HEK293 (cell line): ENCODE results near the gene TRIP4.
A peak's percentile ranks its signal among the peaks of the same experiment; 100 is the strongest.

Source experiments
- CTCF ChIA-PET: fragments of 350-600 bp; formaldehyde crosslinking; extraction: SDS; loops from one replicate; lab custom pipeline; 2021; ENCODE audit warnings: antibody characterized with exemption; lab: Yijun Ruan, JAX
- POLR2A ChIA-PET: fragments of 300-600 bp; formaldehyde crosslinking; extraction: SDS; loops from one replicate; lab custom pipeline; 2020; ENCODE audit warnings: antibody characterized with exemption, inconsistent platforms; lab: Yijun Ruan, JAX
- H3K27ac ChIP-seq: fragments of 200-500 bp; sonication (Bioruptor generic); 2 replicates; pipeline ENCODE4 v1.5.1; 2014; ENCODE audit warnings: low read depth, low read length, control low read depth, inconsistent platforms; ENCODE audit errors: extremely low read depth
- H3K36me3 ChIP-seq, 2 experiments: fragments of 200-500 bp in 1 of 2; sonication (Bioruptor generic) in 1 of 2; 1 replicate in 1 of 2; 2 replicates in 1 of 2; pipeline ENCODE4 v1.5.1; 2014 to 2017; ENCODE audit warnings: inconsistent platforms in 2 of 2, low read length in 2 of 2; ENCODE audit not compliant: control insufficient read depth in 2 of 2, insufficient read depth in 1 of 2
- H3K4me1 ChIP-seq: fragments of 200-500 bp; sonication (Bioruptor generic); 2 replicates; pipeline ENCODE4 v1.5.1; 2014; ENCODE audit warnings: mild to moderate bottlenecking, low read length, inconsistent platforms; ENCODE audit not compliant: control insufficient read depth, insufficient read depth
- H3K4me3 ChIP-seq: 2 replicates; pipeline ENCODE4 v1.5.1; 2011; ENCODE audit warnings: low read depth, mild to moderate bottlenecking, control low read depth, low read length, moderate library complexity
- H3K9me3 ChIP-seq: fragments of 200-500 bp; sonication (Bioruptor generic); 2 replicates; pipeline ENCODE4 v1.5.1; 2014; ENCODE audit warnings: low read depth, low read length, inconsistent platforms; ENCODE audit not compliant: control insufficient read depth, insufficient read depth
- BCL11A ChIP-seq: fragments of 450-650 bp; formaldehyde crosslinking; IDR thresholded peaks from 2 replicates; pipeline ENCODE4 v1.5.1; 2016; ENCODE audit warnings: low read depth, missing biosample characterization, missing genetic modification characterization
- EGR2 ChIP-seq: fragments of 450-650 bp; formaldehyde crosslinking; IDR thresholded peaks from 2 replicates; pipeline ENCODE4 v1.5.1; 2016; ENCODE audit warnings: low read depth, missing biosample characterization, missing genetic modification characterization
- HOXA7 ChIP-seq: sonication (generic); formaldehyde crosslinking; IDR thresholded peaks from 2 replicates; pipeline ENCODE4 v1.8.1; 2022; ENCODE audit warnings: missing genetic modification reagents, borderline replicate concordance
- KLF10 ChIP-seq: fragments of 450-650 bp; IDR thresholded peaks from 2 replicates; pipeline ENCODE4 v1.5.1; 2018; ENCODE audit warnings: missing biosample characterization, mild to moderate bottlenecking, missing genetic modification characterization
- KLF17 ChIP-seq: fragments of 450-650 bp; formaldehyde crosslinking; IDR thresholded peaks from 2 replicates; pipeline ENCODE4 v1.5.1; 2016; ENCODE audit warnings: missing biosample characterization, missing genetic modification characterization
- OSR2 ChIP-seq: fragments of 450-650 bp; formaldehyde crosslinking; IDR thresholded peaks from 2 replicates; pipeline ENCODE4 v1.5.1; 2016; ENCODE audit warnings: missing biosample characterization, missing genetic modification characterization
- ZBTB17 ChIP-seq: fragments of 450-650 bp; formaldehyde crosslinking; IDR thresholded peaks from 2 replicates; pipeline ENCODE4 v1.5.1; 2016; ENCODE audit warnings: missing biosample characterization, missing genetic modification characterization
- ZBTB21 ChIP-seq: fragments of 450-650 bp; formaldehyde crosslinking; IDR thresholded peaks from 2 replicates; pipeline ENCODE4 v1.5.1; 2017; ENCODE audit warnings: missing biosample characterization, missing genetic modification characterization
- ZFP3 ChIP-seq: fragments of 450-650 bp; formaldehyde crosslinking; IDR thresholded peaks from 2 replicates; pipeline ENCODE4 v1.5.1; 2016; ENCODE audit warnings: low read depth, missing biosample characterization, missing genetic modification characterization
- ZIC2 ChIP-seq: fragments of 450-650 bp; formaldehyde crosslinking; IDR thresholded peaks from 2 replicates; pipeline ENCODE4 v1.5.1; 2016; ENCODE audit warnings: missing biosample characterization, missing genetic modification characterization
- ZNF132 ChIP-seq: fragments of 450-650 bp; formaldehyde crosslinking; IDR thresholded peaks from 2 replicates; pipeline ENCODE4 v1.5.1; 2017; ENCODE audit warnings: missing biosample characterization, missing genetic modification characterization, borderline replicate concordance
- ZNF138 ChIP-seq: fragments of 450-650 bp; formaldehyde crosslinking; IDR thresholded peaks from 2 replicates; pipeline ENCODE4 v1.5.1; 2016; ENCODE audit warnings: missing biosample characterization, missing genetic modification characterization, borderline replicate concordance
- ZNF202 ChIP-seq: fragments of 450-650 bp; formaldehyde crosslinking; IDR thresholded peaks from 2 replicates; pipeline ENCODE4 v1.5.1; 2016; ENCODE audit warnings: missing biosample characterization, missing genetic modification characterization, borderline replicate concordance
- ZNF24 ChIP-seq: fragments of 450-650 bp; formaldehyde crosslinking; IDR thresholded peaks from 2 replicates; pipeline ENCODE4 v1.5.1; 2016; ENCODE audit warnings: missing biosample characterization, missing genetic modification characterization
- ZNF274 ChIP-seq, 2 experiments: fragments of 200-500 bp in 1 of 2; fragments of 450-650 bp in 1 of 2; sonication (Bioruptor generic) in 1 of 2; formaldehyde crosslinking in 1 of 2; IDR thresholded peaks; 2 replicates each; pipeline versions ENCODE4 v1.5.1 to v1.6.1; 2014 to 2016; ENCODE audit warnings: borderline replicate concordance in 1 of 2, inconsistent platforms in 1 of 2, low read length in 1 of 2, missing biosample characterization in 1 of 2, missing genetic modification characterization in 1 of 2
- ZNF335 ChIP-seq: fragments of 450-650 bp; formaldehyde crosslinking; conservative IDR thresholded peaks from 2 replicates; pipeline ENCODE4 v1.5.1; 2016; ENCODE audit warnings: missing biosample characterization, missing genetic modification characterization
- ZNF341 ChIP-seq: fragments of 450-650 bp; formaldehyde crosslinking; IDR thresholded peaks from 2 replicates; pipeline ENCODE4; 2016; ENCODE audit warnings: low read depth, missing biosample characterization, missing genetic modification characterization
- ZNF350 ChIP-seq: fragments of 450-650 bp; formaldehyde crosslinking; IDR thresholded peaks from 2 replicates; pipeline ENCODE4 v1.5.0; 2017; ENCODE audit warnings: missing biosample characterization, mild to moderate bottlenecking, missing genetic modification characterization
- ZNF394 ChIP-seq: fragments of 450-650 bp; formaldehyde crosslinking; IDR thresholded peaks from 2 replicates; pipeline ENCODE4 v1.5.1; 2016; ENCODE audit warnings: missing biosample characterization, missing genetic modification characterization, mild to moderate bottlenecking, moderate library complexity, borderline replicate concordance
- ZNF404 ChIP-seq: fragments of 450-650 bp; formaldehyde crosslinking; IDR thresholded peaks from 2 replicates; pipeline ENCODE4 v1.5.1; 2017; ENCODE audit warnings: missing biosample characterization, missing genetic modification characterization
- ZNF555 ChIP-seq: fragments of 450-650 bp; formaldehyde crosslinking; conservative IDR thresholded peaks from 2 replicates; pipeline ENCODE4 v1.5.1; 2017; ENCODE audit warnings: missing biosample characterization, mild to moderate bottlenecking, missing genetic modification characterization, inconsistent platforms
- ZNF600 ChIP-seq: fragments of 450-650 bp; formaldehyde crosslinking; IDR thresholded peaks from 2 replicates; pipeline ENCODE4 v1.5.1; 2016; ENCODE audit warnings: missing biosample characterization, missing genetic modification characterization
- ZNF624 ChIP-seq: fragments of 450-650 bp; formaldehyde crosslinking; IDR thresholded peaks from 2 replicates; pipeline ENCODE4 v1.5.1; 2017; ENCODE audit warnings: missing biosample characterization, missing genetic modification characterization
- ZNF639 ChIP-seq: fragments of 450-650 bp; formaldehyde crosslinking; IDR thresholded peaks from 2 replicates; pipeline ENCODE4 v1.5.1; 2016; ENCODE audit warnings: missing biosample characterization, missing genetic modification characterization
- ZNF792 ChIP-seq: fragments of 450-650 bp; formaldehyde crosslinking; IDR thresholded peaks from 2 replicates; pipeline ENCODE4 v1.5.1; 2016; ENCODE audit warnings: missing biosample characterization, missing genetic modification characterization
- ZSCAN23 ChIP-seq: fragments of 450-650 bp; formaldehyde crosslinking; IDR thresholded peaks from 2 replicates; pipeline ENCODE4 v1.5.1; 2016; ENCODE audit warnings: missing biosample characterization, missing genetic modification characterization
- TF ChIP-seq, protein P1 (sequence below): fragments of 450-650 bp; formaldehyde crosslinking; IDR thresholded peaks from 2 replicates; pipeline ENCODE4 v1.5.1; 2016; ENCODE audit warnings: missing biosample characterization, missing genetic modification characterization

Gene TRIP4

GRCh38 chr15:64460724-64461720 lies 73.4 kb downstream of the TRIP4 start (continued):
- peak; percentile 66 for TF ChIP-seq ZBTB17 (tag by site-specific recombination)

DNA sequence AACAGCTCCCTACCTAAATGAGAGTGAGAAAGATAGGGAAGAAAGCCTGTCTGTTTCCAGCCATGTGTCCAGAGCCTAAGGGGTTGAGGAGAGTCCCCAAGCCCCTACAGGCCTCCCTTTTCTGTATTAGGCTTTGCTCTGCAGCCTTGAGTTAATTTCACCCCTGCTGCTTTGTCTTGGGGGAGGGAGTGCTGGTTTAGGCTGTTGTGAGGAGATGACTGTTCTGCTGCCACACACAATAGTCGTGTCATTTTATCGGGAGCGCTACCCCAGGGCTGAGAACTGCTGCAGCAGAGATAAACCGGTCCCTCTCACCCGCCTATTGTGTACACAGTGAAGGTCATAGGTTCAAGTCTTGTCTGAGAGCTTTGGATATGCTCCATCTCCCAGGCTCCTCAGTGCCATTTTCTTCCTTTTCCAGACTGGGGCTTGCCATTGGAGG lies 74.1 kb downstream of the TRIP4 start:
- POLR2A ChIA-PET: no interaction called here
- 0 out of 2 replicates have a peak, but pooled peaks have one; percentile 24 for TF ChIP-seq OSR2 (tag by site-specific recombination)
- TF ChIP-seq ZNF335 (tag by site-specific recombination): 0 out of 2 replicates have a peak, but pooled peaks have one; percentile 5
- 0 out of 2 replicates have a peak, but pooled peaks have one; percentile 19 for TF ChIP-seq KLF17 (tag by site-specific recombination)
- TF ChIP-seq ZSCAN23: no peak
- TF ChIP-seq ZNF600: peak; percentile 55; the same call in 1 of the 2 replicates
- TF ChIP-seq ZBTB17 (tag by site-specific recombination): peak; percentile 44; the same call in 1 of the 2 replicates
- 0 out of 2 replicates have a peak, but pooled peaks have one; percentile 15 for TF ChIP-seq ZIC2 (tag by site-specific recombination)
- TF ChIP-seq HOXA7 (CRISPR knock-in tag): no peak
- peak; percentile 86 for TF ChIP-seq ZNF341 (tag by site-specific recombination)
- CTCF ChIA-PET: interaction anchor here (0.7 kb wide), 1 partner anchor 73 kb away, joined by 3 read pairs; no protein-coding TSS in a partner anchor
- H3K4me1 ChIP-seq: peaks cover 19% of the 10 kb centered on the region
- H3K27ac ChIP-seq: peak overlapping the region; percentile 39
- H3K36me3 ChIP-seq: no peaks in the 10 kb centered on the region; a peak in 1 of 3 replicates
- no peaks in the 10 kb centered on the region for H3K9me3 ChIP-seq
- H3K4me3 ChIP-seq: peak overlapping the region; percentile 58

DNA sequence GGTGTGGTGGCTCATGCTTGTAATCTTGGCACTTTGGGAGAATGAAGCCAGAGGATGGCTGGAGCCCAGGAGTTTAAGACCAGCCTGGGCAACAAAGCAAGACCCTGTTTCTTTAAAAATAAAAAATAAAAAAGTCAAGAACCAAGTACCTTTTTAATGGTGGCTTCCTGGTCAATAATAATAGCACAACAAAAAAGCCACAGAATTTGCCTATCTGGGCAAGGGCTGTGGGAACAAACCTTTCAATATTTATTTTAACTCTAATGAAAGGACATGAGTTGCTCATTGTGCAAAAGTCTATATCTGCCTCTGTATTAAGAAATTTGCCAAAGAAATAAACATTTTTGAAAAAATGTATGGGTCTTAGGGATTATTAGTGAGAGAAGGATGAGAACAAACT lies 74.9 kb downstream of the TRIP4 start:
- no peak overlapping the region for H3K27ac ChIP-seq
- no peak for TF ChIP-seq ZBTB21 (tag by site-specific recombination)
- no peak for TF ChIP-seq ZNF274 (IDR thresholded peaks at IDR 0.05; ENCODE audit: low read length)
- TF ChIP-seq ZNF274 (tag by site-specific recombination; IDR thresholded peaks at IDR 0.05; ENCODE audit: borderline replicate concordance): no peak
- no peak for TF ChIP-seq ZNF555 (tag by site-specific recombination)
- TF ChIP-seq, protein P1, sequence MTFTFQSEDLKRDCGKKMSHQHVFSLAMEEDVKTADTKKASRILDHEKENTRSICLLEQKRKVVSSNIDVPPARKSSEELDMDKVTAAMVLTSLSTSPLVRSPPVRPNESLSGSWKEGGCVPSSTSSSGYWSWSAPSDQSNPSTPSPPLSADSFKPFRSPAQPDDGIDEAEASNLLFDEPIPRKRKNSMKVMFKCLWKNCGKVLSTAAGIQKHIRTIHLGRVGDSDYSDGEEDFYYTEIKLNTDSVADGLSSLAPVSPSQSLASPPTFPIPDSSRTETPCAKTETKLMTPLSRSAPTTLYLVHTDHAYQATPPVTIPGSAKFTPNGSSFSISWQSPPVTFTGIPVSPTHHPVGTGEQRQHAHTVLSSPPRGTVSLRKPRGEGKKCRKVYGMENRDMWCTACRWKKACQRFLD (tag by site-specific recombination): no peak
- no peak for TF ChIP-seq BCL11A (tag by site-specific recombination)
- no peak for TF ChIP-seq ZNF404 (tag by site-specific recombination)
- TF ChIP-seq ZNF335 (tag by site-specific recombination): no peak
- no peak for TF ChIP-seq ZNF132 (tag by site-specific recombination)
- no peak for TF ChIP-seq ZNF394
- TF ChIP-seq ZNF792 (tag by site-specific recombination): no peak
- TF ChIP-seq ZNF138 (tag by site-specific recombination): no peak
- no peak for TF ChIP-seq ZNF350 (tag by site-specific recombination)
- no peak for TF ChIP-seq KLF10
- no peak for TF ChIP-seq ZNF639 (tag by site-specific recombination)
- no peak for TF ChIP-seq ZNF624 (tag by site-specific recombination)
- no peak for TF ChIP-seq ZFP3
- no peak for TF ChIP-seq EGR2 (tag by site-specific recombination)
- TF ChIP-seq ZNF202 (tag by site-specific recombination): no peak
- TF ChIP-seq ZNF24 (tag by site-specific recombination): no peak
- peaks cover 17% of the 10 kb centered on the region for H3K4me1 ChIP-seq
- no peaks in the 10 kb centered on the region; a peak in 1 of 3 replicates for H3K36me3 ChIP-seq
- ChIA-PET POLR2A (no interaction called here), CTCF (interaction anchor here (0.7 kb wide), 1 partner anchor 74 kb away, joined by 3 read pairs; no protein-coding TSS in a partner anchor)
- H3K9me3 ChIP-seq: no peaks in the 10 kb centered on the region
- H3K4me3 ChIP-seq: no peak overlapping the region
